ENCODE results near the gene FAM83D. TPM values are rescaled to one million over a fixed set of nuclear protein-coding genes. Genes with fewer than 3 reads are reported as not detected.

FAM83D gene
- total RNA-seq, 1 experiment from 2014 or later = 66.9 TPM

- no peak for TF ChIP-seq ZMAT4 (CRISPR knock-in tag; IDR thresholded peaks at IDR 0.05)
- no peak for TF ChIP-seq NFYB (CRISPR knock-in tag; conservative IDR thresholded peaks at IDR 0.05; ENCODE audit: low read depth)
- no peak for TF ChIP-seq HMGXB4 (CRISPR knock-in tag; IDR thresholded peaks at IDR 0.05)
- TF ChIP-seq STAT6 (CRISPR knock-in tag; conservative IDR thresholded peaks at IDR 0.05; ENCODE audit: low read depth) = no peak
- no peak for TF ChIP-seq ERG (CRISPR knock-in tag; IDR thresholded peaks at IDR 0.05)
- no peak for TF ChIP-seq ZBTB21 (CRISPR knock-in tag; IDR thresholded peaks at IDR 0.05; ENCODE audit: borderline replicate concordance)
- no peak for TF ChIP-seq ZNF138 (CRISPR knock-in tag; conservative IDR thresholded peaks at IDR 0.05)
- TF ChIP-seq TEAD1 (CRISPR knock-in tag; IDR thresholded peaks at IDR 0.05) = no peak
- TF ChIP-seq ZBTB43 (CRISPR knock-in tag; IDR thresholded peaks at IDR 0.05) = no peak
- TF ChIP-seq GABPB1 (CRISPR knock-in tag; IDR thresholded peaks at IDR 0.05) = no peak
- Mint-ChIP-seq H3K27me3 (ENCODE audit: low read depth) (no peaks in the 10 kb centered on the region), H3K4me3 (no peak overlapping the region), H3K9me3 (peaks cover 13% of the 10 kb centered on the region), H3K36me3 (peaks cover 33% of the 10 kb centered on the region), H3K27ac (no peak overlapping the region), H3K4me1 (no peaks in the 10 kb centered on the region)
- POLR2A ChIA-PET = no interaction called here
- CTCF ChIA-PET = interaction anchor here (0.7 to 2.0 kb wide), 2 partner anchors 18 to 26 kb away, joined by 4 to 6 read pairs; partner anchors contain the start of gene FAM83D
- DNase-seq (ENCODE audit: low spot score) (no peak), ATAC-seq (no peak)
Measured at GRCh38 chr20:38907918-38908677, 18.1 kb upstream of the FAM83D start.

- ATAC-seq = no peak
- CTCF ChIA-PET = interaction anchor here (1.0 kb wide), 1 partner anchor 11 kb away, joined by 3 read pairs; the partner anchor contains the start of gene FAM83D
- Mint-ChIP-seq H3K27ac (no peak overlapping the region), H3K4me1 (no peaks in the 10 kb centered on the region), H3K9me3 (no peaks in the 10 kb centered on the region), H3K36me3 (no peaks in the 10 kb centered on the region; the same call in 1 of the 2 replicates), H3K4me3 (no peak overlapping the region), H3K27me3 (ENCODE audit: low read depth) (no peaks in the 10 kb centered on the region)
- POLR2A ChIA-PET = no interaction called here
- DNase-seq (ENCODE audit: low spot score) = no peak
- TF ChIP-seq JAZF1 (CRISPR knock-in tag; IDR thresholded peaks at IDR 0.05) = no peak
- no peak for TF ChIP-seq PRRX2 (CRISPR knock-in tag; IDR thresholded peaks at IDR 0.05)
- TF ChIP-seq RORB (CRISPR knock-in tag; IDR thresholded peaks at IDR 0.05) = no peak
- TF ChIP-seq ATF6 (CRISPR knock-in tag; IDR thresholded peaks at IDR 0.05) = no peak
- TF ChIP-seq AR (CRISPR knock-in tag; IDR thresholded peaks at IDR 0.05) = no peak
- no peak for TF ChIP-seq ATF3 (CRISPR knock-in tag; conservative IDR thresholded peaks at IDR 0.05)
- TF ChIP-seq MYBL2 (CRISPR knock-in tag; IDR thresholded peaks at IDR 0.05) = no peak
- TF ChIP-seq ZNF121 (CRISPR knock-in tag; IDR thresholded peaks at IDR 0.05) = no peak
- no peak for TF ChIP-seq ZNF219 (CRISPR knock-in tag; IDR thresholded peaks at IDR 0.05; ENCODE audit: borderline replicate concordance)
Measured at GRCh38 chr20:38915355-38915754, 10.9 kb upstream of the FAM83D start.
